Embryonic facial prominence (tissue), 1 donor: ENCODE measurements around the gene FAM83E.
A peak's percentile ranks its signal among the peaks of the same experiment; 100 is the strongest.
"Not testable (repeated sequence)": the region's sequence is repeated elsewhere in the genome, so short reads cannot be mapped to it uniquely, and the experiment has no call there.

Source experiments
- DNase-seq: peaks from one replicate; pipeline ENCODE4 v3.0.0-alpha.2; 2016; ENCODE audit errors: extremely low spot score

Gene FAM83E

DNA sequence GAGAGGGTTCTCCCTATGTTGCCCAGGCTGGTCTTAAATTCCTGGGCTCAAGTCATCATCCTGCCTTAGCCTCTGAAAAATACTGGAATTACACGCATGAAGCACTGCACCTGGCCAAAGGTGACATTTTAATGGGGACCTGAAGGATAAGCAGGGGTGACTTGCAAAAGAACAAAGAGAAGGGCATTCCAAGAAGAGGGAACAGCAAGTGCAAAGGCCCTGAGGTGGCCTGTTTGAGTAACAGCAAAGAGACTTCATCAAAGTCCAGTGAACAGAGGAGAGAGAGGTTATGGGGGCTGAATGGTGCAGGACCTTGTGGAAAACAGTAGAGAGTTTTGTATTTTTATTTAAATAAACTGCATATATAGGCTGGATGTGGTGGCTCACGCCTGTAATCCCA is 27.0 kb upstream of the FAM83E start:
- peak; percentile 5 for DNase-seq

DNA sequence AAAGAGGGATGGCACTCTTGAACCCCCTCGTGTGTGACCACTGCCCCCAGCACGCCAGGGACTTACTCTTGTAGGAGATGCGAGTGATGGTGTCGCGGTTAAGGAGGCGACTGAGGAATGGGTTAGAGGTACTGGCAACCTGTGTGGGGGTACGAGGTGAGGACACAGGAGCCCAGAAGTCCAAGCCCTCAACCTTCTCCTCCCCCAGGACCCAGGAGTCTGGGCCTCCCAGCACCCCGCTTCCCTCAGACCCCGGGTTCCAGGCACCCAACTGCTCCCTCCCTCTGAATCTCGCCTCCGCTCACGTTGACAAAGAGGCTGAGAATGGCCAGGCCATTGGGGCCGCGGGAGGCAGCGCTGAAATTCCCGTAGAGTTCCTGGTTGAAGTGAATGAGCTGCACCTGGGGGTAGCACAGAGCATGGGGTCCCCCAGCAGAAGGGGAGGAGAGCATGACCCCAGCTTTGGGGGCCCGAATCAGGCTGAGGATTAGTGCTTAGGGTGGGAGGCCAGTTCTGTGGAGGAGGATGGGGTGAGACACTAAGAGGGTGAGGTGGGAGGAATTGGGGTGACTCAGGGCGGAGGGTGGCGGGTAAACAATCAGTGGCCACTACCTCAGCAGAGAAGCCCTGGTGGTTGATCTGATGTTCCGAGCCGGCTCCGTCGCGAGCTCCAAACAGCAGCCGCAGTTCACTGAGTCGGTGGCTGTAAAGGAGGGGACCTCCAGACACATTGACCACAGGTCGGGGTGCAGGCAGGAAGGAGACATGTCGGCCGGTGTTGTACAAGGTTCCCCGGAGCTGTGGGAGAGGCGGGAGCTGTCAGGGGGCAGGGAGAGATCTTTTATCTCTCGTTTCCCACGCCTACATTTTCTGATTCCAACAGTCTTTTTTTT is 24.9 kb upstream of the FAM83E start:
- DNase-seq = no peak

DNA sequence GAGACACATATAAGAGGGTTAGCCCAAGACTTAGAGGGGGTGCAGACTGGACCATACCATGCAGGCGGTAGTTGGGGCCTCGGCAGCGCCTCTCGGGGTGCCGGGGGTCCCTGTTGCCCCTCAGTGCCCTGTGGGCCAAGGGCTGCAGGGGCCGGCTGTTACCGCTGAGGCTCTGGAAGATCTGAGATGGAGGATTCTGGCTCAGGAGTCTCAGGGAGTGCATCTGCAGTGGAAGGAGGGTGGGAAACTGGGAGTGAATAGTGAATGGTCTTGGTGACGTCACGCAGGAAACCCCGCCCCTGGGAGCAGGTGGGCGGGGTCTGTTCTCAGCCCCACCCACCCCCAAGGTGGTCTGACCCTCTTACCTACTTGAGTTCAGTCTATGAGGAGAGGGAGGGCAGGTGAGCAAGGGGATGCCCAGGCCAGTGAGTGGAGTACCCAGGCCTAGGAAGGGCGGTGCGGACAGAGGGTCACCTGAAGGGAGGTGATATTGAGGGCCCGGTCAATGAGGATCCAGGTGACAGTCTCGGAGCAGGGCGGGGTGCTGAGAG is 24.0 kb upstream of the FAM83E start:
- DNase-seq = no peak

DNA sequence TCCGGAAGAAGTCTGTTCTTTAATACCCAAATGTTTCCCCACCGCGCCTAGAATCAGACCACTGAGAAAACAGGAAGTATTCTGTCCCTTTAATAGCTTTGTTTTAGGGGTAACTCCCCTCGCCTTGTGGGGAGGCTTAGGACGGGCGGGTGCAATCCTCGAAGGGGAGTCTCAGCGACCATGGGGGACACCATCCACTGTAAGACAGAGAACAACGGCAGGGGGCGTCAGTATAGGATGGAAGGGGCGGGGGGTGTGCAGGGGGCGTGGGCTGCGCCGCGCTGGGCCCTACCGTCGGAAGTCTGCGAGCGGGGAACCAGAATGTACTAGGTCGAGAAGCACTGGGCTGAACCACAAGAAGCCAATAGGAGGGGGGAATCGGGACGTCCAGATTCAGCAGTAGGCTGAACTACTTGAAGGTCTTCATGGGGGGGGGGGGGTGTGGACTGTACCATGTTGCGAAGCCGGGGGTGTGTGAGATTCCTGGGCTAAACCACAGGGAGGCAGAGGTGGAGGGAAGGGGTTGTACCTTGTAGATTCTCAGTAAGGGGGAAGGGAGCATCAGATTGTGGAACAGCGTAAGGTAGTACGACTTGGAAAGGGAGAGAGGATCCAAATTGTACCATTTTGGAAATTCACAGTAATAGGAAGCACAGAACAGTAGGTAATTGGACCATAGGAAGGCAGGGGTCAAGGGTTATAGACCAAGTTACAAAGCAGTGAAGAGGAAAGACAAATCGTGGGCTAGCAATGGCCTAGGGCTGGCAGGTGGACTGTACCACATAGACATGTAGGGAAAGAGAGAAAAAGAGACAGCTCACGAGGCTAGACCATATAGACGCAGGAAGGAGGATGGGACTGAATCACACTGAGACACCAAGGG is 23.3 kb upstream of the FAM83E start:
- DNase-seq = peak; percentile 94

DNA sequence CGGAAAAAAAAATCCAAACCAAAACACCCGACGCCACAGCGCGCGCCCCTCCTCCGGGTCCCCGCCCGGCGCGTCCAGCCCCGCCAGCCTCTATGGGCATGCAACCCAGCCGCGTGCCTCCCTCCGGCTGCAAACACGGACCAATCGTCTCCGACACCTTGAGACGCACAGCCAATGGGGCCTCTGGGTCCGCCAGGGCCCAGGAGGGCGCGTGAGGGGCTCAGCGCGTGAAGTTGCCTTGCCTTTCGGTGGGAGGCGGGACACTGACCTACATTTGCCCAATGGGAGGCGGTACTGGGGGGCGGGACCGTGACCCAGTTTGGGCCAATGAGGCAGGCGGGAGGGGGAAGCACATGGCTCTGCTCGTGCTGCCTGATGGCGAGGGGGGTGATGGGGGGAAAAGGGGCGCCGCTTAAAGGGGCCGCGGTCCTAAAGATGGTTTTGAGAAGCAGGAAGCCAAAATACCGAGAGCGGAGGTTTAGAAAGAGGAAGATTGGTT is 22.6 kb upstream of the FAM83E start:
- DNase-seq = peak; percentile 94

DNA sequence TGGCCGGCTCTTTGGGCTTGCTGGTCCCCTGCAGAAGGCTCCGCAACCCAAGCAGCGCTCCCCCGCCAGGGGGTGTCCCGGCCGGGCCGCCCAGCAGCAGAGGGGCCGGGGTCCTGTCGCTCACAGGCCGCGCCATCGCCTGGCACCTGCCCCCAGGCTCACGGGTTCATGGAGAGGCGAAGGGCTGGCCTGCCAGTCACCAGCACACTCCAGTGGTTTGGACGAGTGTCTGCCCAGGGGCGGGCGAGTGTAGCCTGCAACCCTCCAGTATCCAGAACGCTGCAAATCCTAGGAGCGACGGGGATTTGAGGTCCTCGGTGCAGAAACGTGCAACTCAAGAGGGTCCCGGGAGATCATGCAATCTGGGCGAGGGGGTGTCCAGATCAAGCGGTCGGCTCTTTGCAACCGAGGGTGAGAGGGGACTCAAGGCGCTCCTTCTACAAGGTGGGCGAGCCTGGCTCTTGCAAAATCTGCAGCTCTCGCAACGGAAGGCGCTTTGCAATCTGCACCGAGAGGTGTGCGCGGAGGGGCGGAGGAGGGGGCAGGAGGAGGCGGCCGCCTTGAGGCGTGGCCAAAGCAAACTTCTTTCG is 22.1 kb upstream of the FAM83E start, which contains the start of gene DBP:
TSS of gene DBP (minus strand) at position 521 of the 590 bp plus-strand sequence. CDS start at position 136, 385 bp downstream.
- DNase-seq = no peak

DNA sequence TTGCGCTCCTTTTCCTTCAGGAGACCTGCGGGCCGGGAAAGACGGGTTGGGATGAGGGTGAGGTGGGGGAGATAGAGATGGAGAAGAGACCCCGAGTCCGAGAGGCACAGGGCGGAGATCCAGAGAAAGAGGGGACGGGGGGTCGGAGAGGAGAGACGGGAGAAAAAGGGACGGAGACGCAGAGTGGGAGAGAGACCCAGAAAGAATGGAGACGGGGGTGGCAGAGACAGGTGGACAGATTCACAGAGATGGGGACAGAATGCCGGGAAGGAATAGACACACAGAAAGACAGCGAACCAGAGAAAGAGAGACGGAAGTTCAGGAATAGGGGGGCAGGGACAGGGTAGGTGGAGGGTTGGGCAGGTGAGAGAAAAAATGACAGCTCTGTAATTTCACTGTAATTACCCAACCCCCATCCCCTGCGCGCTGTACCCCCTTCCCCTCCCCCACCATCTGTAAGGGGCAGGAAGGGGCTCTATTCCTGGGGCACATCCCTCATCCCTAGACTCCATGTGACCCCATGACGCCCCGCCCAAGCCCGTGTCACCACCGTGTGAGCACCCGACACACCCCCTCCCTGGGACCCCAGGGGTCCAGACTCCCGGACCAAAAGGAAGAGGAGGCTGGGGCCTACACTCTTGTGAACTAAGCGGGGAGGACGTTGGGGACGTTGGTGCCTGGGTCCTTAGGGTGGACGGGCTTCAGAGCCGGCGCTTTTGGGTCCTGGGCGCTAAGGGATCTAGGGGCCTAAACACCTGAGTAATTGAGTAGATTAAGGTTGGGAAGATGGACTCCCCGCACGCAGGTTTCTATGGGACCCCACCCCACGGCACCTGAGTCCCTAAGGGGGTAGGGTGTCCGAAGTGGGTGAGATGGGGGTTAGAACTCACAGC is 21.3 kb upstream of the FAM83E start:
- DNase-seq = no peak

DNA sequence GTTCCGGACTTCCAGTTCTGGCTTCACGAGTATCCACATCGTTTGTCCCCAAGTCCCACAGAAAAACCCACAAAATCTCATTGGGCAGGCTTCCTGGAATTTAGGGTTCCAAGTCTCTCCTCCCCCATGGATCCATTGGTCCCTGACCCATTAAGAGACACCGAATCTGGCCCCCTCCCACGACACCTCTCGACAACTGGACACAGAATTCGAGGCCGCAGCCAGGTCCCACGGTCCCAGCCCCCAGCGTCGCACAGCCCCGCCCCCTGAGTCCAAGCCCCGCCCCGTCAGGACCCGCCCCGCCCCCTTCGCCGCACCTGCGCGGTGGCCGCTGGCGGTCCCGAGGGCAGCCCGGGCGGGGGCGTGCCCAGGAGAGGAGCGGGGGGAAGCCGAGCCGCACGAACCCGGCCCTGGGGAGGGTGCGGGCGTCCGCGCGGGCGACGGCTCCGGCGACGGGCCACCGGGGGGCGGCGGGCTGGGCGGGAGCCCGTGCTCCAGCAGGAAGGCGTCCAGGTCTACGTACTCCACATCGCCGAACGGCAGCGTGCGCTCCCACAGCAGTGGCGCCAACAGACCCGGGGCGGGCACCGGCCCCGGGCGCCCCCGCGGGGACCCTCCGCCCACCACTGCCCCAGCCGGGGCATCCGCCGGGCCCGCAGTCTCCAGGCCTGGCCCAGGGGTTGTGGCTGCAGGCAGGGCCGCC is 20.5 kb upstream of the FAM83E start:
- DNase-seq = no peak

DNA sequence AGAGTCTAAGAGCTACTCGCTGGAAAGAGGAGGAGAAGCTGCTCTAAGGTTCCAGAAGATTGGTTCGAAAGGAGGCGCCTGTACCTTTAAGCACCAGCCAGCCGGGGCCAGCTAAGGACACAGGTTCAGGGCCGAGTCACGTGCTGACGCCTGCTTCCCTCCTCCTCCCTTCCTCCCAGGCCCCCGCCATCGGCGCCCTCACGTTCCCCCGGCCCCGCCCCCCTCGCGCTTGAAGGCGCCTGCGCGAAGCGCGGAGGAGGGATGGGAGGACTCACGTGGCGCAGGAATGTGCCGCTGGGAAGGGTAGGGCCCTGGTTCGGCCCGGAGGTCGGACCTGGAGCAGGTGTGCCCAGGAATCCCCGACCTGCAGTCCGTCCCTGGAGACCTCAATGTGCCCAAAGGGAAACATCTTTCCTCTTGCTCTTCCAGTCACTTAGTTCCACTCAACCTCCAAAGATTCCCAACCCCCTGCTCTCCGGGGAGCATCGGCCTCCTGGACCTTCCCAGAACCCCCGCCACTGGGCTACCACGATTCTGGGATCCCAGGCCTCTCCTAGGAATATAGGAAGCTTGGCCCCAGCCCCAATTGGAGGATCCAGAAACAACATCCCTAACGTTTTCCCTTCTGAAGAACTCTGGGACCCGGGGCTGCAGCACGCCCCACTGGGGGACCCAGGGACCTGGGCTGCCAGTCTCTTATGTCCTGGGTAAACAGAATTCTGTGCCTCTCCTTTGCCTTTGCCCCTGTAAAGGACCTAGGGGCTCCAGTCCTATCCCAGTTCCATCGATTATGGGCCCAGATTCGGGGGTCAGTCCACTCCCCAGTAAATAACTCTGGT is 19.8 kb upstream of the FAM83E start:
- DNase-seq = peak; percentile 85

DNA sequence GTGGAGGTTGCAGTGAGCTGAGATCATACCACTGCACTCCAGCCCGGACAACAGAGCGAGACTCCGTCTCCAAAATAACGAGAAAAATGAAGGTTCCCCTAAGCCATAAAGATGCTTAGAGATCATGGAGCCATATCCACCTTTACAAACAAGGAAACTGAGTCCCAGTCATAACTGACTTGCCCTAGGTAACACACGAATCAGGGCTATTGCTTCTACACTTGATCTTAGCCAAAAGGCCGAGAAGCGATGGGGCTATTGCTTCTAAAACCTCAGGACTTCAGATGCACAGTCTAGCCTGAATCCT is 19.1 kb upstream of the FAM83E start:
- DNase-seq = no peak

DNA sequence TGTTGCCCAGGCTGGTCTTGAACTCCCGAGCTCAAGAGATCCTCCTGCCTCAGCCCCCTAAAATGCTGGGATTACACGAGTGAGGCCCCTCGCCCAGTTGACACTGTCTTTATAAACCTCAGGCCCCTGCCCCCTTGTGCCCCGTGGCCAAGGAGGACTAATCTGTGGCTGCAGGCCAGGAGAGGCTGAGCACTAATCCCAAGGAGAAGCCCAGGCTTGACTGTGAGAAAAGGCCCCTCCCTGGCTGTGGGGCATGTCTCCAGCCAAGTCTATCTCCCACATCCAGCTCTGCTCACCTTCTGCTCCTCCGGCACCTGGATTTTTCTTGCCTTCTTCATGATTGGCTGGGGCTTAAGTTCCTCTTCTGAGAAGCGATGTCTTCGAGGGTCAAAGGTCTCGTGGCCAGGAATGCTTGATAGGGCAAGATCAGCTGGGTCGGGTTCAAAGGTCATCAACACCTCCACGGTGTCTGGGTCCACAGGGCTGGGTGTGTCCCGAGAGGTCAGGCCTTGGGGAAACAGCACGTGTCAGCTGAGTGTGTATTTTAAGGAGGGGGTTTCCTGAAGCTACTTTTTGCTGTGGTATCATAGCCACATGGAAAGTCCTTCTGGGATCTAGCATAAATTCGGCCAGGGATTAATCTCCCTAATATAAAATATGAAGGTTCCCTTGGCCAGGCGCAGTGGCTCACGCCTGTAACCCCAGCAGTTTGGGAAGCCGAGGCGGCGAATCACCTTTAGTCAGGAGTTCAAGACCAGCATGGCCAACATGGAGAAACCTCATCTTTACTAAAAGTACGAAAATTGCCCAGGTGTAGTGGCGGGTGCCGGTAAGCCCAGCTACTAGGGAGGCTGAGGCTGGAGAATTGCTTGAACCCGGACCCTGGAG is 18.5 kb upstream of the FAM83E start:
- DNase-seq = no peak

DNA sequence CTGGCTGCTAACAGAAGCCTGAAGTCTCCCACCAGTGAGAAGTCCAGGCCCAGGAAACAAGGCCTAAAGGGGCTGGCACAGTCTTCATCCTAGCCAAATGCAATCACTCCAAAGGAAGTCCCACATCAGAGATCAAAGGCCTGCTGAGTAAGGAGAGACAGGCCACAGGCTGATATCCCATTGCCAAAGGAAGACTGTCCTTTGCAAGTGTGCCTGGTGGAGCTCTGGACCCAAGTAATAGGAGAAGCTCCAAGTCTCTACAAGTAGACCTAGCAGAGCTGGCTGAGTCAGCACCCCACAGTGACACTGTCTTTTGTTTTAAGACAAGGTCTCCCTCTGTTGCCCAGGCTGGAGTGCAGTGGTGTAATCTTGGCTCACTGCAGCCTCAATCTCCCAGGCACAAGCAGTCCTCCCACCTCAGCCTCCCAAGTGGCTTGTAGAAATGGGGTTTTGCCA is 17.8 kb upstream of the FAM83E start:
- DNase-seq = no peak

DNA sequence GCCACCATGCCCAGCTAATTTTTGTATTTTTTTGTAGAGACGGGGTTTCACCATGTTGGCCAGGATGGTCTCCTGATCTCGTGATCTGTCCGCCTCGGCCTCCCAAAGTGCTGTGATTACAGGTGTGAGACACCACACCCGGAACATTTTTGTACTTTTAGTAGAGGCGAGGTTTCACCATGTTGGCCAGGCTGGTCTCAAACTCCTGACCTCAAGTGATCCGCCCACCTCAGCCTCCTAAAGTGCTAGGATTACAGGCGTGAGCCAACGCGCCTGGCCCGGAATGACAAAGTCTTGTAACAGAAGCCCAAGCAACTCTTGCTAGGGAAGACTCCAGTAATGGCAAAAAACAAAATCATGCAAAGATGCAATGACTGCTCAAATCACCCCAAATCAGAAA is 17.4 kb upstream of the FAM83E start:
- DNase-seq = not testable (repeated sequence)

DNA sequence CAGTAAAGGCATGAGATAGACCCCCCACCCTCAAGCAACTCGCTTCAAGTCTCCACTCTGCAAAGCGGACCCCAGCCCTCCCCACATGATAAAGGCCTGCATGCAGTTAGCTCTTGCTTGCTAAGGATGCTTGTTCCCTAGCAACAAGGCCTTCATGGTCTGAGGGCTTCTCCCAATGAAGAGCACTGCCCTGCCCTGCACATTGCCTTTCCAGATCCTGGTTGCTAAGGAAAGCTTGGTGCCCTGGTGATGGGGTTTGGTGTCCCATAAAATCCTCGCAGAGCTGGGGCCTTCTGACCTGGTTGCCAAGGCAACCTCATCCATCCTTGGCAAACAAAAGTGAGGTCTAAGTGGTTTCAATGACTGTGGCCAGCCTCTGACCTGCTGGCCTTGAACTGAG is 16.3 kb upstream of the FAM83E start:
- no peak for DNase-seq

DNA sequence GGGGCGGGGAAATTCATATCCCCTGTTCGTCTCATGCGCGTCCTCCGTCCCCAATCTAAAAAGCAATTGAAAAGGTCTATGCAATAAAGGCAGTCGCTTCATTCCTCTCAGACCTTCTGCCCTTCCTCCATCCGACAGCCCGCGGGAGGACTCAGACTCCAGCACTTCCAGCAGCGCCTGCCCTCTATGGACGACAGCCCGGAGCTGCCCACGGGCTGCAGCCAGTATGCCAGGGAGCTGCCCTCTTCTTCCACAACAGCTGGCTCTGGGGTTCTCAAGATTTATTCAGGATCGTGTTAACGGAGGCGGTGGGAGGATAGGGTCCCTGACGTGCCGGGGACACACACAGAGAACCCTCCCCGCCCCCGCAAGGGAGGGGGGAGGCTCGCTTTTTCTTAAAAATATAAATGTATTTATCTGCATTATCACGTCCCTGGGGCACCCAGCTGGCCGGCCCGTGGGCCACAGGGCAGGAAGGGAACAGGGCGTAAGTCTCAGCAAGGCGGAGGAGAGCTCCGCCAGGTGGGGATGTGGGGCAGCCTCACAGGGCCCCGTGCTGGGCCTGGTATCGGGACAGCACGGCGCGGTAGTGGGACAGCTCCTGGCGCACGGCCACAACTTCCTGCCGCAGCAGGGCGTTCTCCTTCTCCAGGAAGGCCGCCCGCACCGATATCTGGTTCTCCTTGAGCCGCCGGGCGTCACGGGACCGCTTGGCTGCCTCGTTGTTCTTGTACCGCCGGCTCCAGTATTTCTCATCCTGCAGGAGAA is 15.6 kb upstream of the FAM83E start:
- DNase-seq = no peak

DNA sequence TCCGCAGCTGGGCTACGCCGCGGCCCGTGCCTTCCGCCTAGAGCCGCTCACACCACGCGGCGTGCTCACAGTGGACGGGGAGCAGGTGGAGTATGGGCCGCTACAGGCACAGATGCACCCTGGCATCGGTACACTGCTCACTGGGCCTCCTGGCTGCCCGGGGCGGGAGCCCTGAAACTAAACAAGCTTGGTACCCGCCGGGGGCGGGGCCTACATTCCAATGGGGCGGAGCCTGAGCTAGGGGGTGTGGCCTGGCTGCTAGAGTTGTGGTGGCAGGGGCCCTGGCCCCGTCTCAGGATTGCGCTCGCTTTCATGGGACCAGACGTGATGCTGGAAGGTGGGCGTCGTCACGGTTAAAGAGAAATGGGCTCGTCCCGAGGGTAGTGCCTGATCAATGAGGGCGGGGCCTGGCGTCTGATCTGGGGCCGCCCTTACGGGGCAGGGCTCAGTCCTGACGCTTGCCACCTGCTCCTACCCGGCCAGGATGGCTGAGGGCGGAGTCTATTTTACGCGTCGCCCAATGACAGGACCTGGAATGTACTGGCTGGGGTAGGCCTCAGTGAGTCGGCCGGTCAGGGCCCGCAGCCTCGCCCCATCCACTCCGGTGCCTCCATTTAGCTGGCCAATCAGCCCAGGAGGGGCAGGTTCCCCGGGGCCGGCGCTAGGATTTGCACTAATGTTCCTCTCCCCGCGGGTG is 14.9 kb upstream of the FAM83E start:
- no peak for DNase-seq

DNA sequence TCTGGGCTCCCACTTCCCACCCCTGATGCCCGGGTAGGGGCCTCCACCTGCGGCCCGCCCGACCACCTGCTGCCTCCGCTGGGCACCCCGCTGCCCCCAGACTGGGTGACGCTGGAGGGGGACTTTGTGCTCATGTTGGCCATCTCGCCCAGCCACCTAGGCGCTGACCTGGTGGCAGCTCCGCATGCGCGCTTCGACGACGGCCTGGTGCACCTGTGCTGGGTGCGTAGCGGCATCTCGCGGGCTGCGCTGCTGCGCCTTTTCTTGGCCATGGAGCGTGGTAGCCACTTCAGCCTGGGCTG is 14.4 kb upstream of the FAM83E start:
- DNase-seq = no peak
